MG63 (cell line): ENCODE measurements around the gene SLC5A10. TPM values are rescaled to one million over a fixed set of nuclear protein-coding genes. Genes with fewer than 3 reads are reported as not detected.

Experiments used
- DNase-seq: peaks from one replicate; pipeline ENCODE4 v3.0.0-alpha.2; 2020
- H3K27me3 ChIP-seq: fragments of 250-450 bp; sonication (Bioruptor Pico); 2 replicates; pipeline ENCODE4 v1.5.1; 2020; ENCODE audit warnings: mild to moderate bottlenecking, moderate library complexity
- H3K36me3 ChIP-seq: fragments of 250-450 bp; sonication (Bioruptor Pico); 2 replicates; pipeline ENCODE4 v1.5.1; 2020; ENCODE audit warnings: mild to moderate bottlenecking, moderate library complexity
- H3K4me3 ChIP-seq: fragments of 250-450 bp; sonication (Bioruptor Pico); 2 replicates; pipeline ENCODE4 v1.5.1; 2020; ENCODE audit warnings: mild to moderate bottlenecking, moderate library complexity
- H3K9me3 ChIP-seq: fragments of 250-450 bp; sonication (Bioruptor Pico); 2 replicates; pipeline ENCODE4 v1.5.1; 2020; ENCODE audit warnings: mild to moderate bottlenecking, moderate library complexity
- total RNA-seq: library from RNA; depleted of rRNA; stranded (reverse); fragments of >200 nt; shearing (Covaris generic); gene quantifications from 2 replicates; pipeline ENCODE4 v1.2.3, GENCODE V29; 2014; ENCODE audit warnings: low replicate concordance

Gene SLC5A10
- total RNA-seq, 1 experiment from 2014 or later: not detected

DNA sequence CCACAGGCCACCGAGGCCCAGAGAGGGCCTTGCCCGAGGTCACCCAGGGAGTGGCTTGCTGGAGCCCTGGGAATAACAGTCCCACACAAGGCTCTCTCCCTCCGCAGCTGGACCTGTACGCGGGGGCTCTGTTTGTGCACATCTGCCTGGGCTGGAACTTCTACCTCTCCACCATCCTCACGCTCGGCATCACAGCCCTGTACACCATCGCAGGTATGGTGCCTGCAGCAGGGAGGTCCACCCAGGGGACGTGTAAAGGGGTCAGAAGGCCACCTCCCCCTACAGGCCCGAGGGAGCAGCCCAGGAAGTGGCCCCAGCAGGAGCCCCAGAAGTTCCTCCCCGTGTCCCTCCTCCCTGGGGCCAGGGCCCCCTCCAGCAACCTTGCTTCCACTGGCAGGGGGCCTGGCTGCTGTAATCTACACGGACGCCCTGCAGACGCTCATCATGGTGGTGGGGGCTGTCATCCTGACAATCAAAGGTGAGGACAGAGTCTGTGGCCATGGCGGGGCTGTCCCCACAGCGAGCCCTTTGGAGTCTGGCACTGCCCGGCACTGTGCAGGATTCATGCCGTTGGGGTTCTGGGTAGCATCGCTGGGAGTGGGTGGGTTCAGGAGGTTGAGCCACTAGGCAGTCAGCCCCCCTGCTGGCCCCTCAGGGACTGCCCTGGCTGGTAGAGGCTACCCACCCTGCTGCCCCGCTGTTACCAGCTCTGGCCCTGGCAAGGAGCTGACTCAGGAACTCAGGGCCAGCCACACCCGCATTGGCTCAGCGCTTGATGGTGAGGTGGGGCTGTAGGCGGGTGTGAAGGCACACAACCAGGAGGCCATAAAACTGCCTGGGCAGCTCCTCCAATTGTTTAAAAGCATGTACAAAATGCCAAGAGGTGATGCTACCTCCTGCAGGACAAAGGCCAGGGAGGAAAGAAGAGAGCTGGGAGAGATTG, 17.3 kb downstream of the SLC5A10 start:
- Histone ChIP-seq H3K4me3 (no peak overlapping the region), H3K9me3 (no peaks in the 10 kb centered on the region), H3K27me3 (no peaks in the 10 kb centered on the region), H3K36me3 (no peaks in the 10 kb centered on the region)
- peak; percentile 84 for DNase-seq

- H3K36me3 ChIP-seq: no peaks in the 10 kb centered on the region
- no peak overlapping the region for H3K4me3 ChIP-seq
- no peaks in the 10 kb centered on the region for H3K9me3 ChIP-seq
- no peaks in the 10 kb centered on the region for H3K27me3 ChIP-seq
- DNase-seq: no peak
Measured at GRCh38 chr17:18970582-18971480, 18.9 kb downstream of the SLC5A10 start.

GRCh38 chr17:18971801-18972200, 19.8 kb downstream of the SLC5A10 start:
- Histone ChIP-seq H3K4me3 (no peak overlapping the region), H3K9me3 (no peaks in the 10 kb centered on the region), H3K36me3 (no peaks in the 10 kb centered on the region), H3K27me3 (no peaks in the 10 kb centered on the region)
- no peak for DNase-seq

GRCh38 chr17:18974407-18975149, 22.6 kb downstream of the SLC5A10 start:
- Histone ChIP-seq H3K27me3 (no peaks in the 10 kb centered on the region), H3K4me3 (no peak overlapping the region), H3K36me3 (no peaks in the 10 kb centered on the region), H3K9me3 (no peaks in the 10 kb centered on the region)
- no peak for DNase-seq

- Histone ChIP-seq H3K27me3 (no peaks in the 10 kb centered on the region), H3K4me3 (no peak overlapping the region), H3K9me3 (no peaks in the 10 kb centered on the region), H3K36me3 (no peaks in the 10 kb centered on the region)
- no peak for DNase-seq
Measured at GRCh38 chr17:18975597-18975996, 23.6 kb downstream of the SLC5A10 start.

DNA sequence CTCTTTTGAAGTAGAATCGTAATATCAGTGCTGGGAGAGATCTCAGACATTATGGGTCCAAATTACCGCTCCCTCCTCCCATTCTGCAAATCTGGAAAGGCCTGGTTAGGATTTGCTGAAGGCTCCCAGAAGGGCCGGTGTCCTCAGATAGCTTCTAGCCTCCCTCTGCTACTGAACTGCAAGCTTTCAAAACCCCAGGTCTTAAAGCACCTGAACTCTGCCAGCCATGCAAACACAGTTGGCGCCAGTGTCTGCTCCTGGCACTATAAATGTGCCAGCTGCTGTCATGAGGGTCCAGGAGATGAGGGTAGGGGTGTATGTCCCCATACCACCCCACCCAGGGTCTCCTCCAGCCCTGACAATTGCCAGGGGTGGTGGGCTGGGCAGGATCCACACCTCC, 24.2 kb downstream of the SLC5A10 start:
- Histone ChIP-seq H3K36me3 (no peaks in the 10 kb centered on the region), H3K4me3 (no peak overlapping the region), H3K27me3 (no peaks in the 10 kb centered on the region), H3K9me3 (no peaks in the 10 kb centered on the region)
- DNase-seq: no peak

GRCh38 chr17:18977021-18977420, 25.1 kb downstream of the SLC5A10 start:
- no peak for DNase-seq
- H3K9me3 ChIP-seq: no peaks in the 10 kb centered on the region
- H3K27me3 ChIP-seq: no peaks in the 10 kb centered on the region
- no peak overlapping the region for H3K4me3 ChIP-seq
- H3K36me3 ChIP-seq: no peaks in the 10 kb centered on the region

DNA sequence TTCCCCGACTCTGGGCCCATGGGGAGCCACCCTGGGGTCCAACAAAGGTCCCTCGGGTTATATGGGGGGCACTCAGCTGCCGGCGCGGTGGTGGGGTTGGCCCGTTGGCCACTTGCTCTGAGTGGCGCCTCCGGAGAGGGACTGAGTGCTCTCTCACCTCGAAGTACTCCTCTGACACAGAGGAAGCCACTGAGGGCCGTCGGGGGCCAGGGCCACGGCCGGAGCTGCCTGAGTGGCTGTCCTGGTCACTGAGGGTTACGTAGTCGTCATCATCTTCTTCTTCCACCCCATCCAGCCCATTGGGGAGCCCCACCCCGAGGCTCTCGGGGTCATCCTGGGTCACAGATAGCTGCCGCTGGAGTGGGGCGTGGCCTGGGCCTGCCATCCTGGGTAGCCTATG, 25.7 kb downstream of the SLC5A10 start:
- H3K36me3 ChIP-seq: no peaks in the 10 kb centered on the region
- DNase-seq: no peak
- H3K4me3 ChIP-seq: no peak overlapping the region

DNA sequence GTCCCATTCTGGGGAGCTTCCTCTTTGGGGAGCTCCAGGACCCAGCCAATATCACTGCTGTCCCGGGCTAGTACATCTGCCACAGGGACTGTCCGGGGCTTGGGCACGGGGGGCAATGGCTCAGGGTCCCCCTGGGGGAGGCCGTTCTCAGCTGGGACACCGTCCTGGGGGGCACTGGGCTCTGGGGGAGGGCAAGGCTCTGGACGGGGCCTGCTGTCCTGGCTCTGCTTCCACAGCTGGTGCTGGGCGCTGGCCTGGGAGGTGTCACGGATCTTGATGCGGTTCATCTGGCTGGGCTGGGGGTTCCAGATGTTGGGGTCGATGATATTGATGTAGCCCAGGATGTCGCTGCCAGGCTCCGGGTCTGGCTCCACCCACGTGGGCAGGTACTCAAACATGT, 26.1 kb downstream of the SLC5A10 start:
- no peak for DNase-seq
- H3K9me3 ChIP-seq: no peaks in the 10 kb centered on the region
- H3K27me3 ChIP-seq: no peaks in the 10 kb centered on the region
- H3K36me3 ChIP-seq: no peaks in the 10 kb centered on the region
- no peak overlapping the region for H3K4me3 ChIP-seq

More for the DNA sequence above, 25.7 kb downstream of the SLC5A10 start:
- Histone ChIP-seq H3K27me3 (no peaks in the 10 kb centered on the region), H3K9me3 (no peaks in the 10 kb centered on the region)

DNA sequence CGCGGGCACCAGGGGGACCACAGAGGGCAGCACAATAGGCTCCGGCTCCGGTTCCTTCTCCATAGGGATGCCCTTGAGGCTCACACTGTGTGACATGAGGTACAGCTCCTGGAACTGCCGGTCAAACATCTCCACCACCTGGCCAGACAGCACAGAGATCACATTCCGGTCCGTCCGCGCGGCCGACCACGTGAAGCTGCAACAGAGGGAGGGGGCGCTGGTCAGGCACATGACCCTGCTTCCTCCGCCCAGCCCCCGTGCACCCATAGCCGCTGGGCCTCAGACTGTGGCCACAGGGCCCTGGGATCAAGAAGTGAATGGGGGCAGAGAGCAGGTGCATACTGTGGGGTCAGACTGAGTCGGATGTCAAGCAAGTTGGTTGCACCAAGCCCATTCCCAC, 26.7 kb downstream of the SLC5A10 start:
- no peaks in the 10 kb centered on the region for H3K9me3 ChIP-seq
- DNase-seq: no peak

DNA sequence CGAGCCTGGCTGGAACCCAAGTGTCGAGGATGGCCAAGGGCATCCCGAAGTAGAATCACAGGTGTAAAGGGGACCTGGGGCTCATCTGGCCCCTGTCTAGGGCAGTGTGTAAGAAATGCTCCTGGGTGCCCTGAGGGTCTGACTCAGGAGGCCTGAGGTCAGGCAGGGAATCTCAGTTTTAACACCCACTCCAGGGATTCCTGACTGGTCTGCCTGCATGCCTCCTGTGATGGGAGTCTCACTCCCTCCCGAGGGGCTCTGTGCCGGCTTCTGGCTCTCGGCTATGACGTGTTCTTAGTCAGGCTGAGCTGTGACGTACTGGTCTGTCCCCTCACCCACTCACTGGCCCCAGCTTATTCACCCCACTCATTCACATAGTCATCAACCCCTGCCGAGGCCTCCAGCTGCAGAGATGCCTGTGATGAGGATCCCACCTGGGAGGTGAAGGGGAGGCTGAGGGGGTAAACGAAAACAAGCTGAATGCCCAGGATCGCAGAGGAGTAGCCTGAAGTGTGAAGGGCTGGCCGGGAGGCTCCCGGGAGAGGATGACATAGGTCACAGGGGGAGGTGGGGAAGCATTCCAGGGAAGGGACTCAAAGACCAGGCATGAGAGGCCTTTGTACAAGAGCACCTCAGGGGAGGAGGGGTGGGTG, 28.8 kb downstream of the SLC5A10 start:
- no peak overlapping the region for H3K4me3 ChIP-seq
- H3K27me3 ChIP-seq: no peaks in the 10 kb centered on the region
- no peaks in the 10 kb centered on the region for H3K36me3 ChIP-seq
- no peaks in the 10 kb centered on the region for H3K9me3 ChIP-seq
- DNase-seq: peak; percentile 30

More for the DNA sequence above, 26.7 kb downstream of the SLC5A10 start:
- Histone ChIP-seq H3K27me3 (no peaks in the 10 kb centered on the region), H3K36me3 (no peaks in the 10 kb centered on the region), H3K4me3 (no peak overlapping the region)

GRCh38 chr17:18981335-18981641, 29.3 kb downstream of the SLC5A10 start:
- no peaks in the 10 kb centered on the region for H3K27me3 ChIP-seq
- no peaks in the 10 kb centered on the region for H3K9me3 ChIP-seq
- H3K4me3 ChIP-seq: no peak overlapping the region
- H3K36me3 ChIP-seq: no peaks in the 10 kb centered on the region
- no peak for DNase-seq

GRCh38 chr17:18981642-18982424, 29.9 kb downstream of the SLC5A10 start:
- DNase-seq: peak; percentile 86
- H3K36me3 ChIP-seq: no peaks in the 10 kb centered on the region
- H3K27me3 ChIP-seq: no peaks in the 10 kb centered on the region
- H3K4me3 ChIP-seq: no peak overlapping the region
- H3K9me3 ChIP-seq: no peaks in the 10 kb centered on the region

DNA sequence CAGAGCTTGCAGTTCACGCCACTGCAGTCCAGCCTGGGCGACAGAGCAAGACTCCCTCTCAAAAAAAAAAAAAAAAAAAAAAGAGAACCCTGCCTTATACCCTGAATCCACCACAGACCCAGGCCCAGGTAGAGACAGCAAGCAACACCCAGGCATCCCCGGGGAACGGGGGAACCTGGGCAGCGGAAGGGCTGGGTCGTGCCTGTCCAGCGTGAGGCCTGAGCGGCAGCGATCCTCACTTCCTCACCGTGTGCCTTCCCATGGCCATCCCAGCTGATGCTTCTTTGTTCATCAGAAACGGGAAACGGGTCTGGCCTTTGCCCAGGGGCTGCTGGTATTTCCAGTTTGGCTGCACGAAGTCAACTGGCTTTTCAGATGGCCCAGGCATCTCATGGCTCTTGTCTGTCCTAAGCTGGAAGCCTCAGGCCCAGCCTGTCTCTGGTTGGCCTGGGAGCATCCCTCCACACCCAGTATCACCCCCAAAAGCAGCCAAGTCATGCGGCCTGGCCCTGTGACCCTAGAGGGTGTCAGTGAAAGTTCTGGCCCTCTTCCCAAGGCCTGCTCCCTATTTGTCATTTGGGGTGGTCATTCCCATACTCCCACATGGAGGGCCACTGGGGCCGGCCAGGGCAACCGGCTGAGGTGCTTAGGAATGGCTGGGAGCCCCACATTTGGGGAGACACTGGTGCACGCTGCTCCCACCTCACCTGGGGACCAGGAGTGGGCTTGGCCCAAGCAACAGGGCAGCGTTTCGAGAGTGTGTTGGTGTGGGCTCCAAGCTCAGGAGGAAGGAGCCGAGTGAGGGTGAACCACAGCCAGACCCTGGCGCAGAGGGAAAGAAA, 32.5 kb downstream of the SLC5A10 start:
- no peak for DNase-seq
- no peaks in the 10 kb centered on the region for H3K36me3 ChIP-seq
- no peaks in the 10 kb centered on the region for H3K27me3 ChIP-seq
- no peak overlapping the region for H3K4me3 ChIP-seq
- no peaks in the 10 kb centered on the region for H3K9me3 ChIP-seq

DNA sequence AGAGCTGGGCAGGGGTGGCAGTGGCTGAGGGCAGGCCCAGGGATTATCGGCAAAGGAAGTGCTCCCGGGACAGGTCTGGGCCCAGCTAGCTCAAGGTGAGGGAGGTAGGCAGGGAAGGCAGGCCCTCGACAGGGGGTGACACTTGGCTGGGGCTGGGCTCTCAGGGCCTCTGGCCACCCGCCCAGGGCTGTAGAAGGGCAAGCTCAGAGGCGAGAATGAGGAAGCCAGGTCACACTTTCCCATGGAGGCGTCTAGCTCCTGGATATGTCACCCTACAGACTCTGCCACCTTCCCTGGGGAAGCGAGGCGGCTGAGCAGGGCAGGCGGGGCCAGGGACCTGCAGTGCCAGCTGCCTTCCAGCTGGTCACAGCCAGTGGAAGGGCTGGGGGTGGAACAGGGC, 33.5 kb downstream of the SLC5A10 start:
- Histone ChIP-seq H3K27me3 (no peaks in the 10 kb centered on the region), H3K9me3 (no peaks in the 10 kb centered on the region), H3K4me3 (no peak overlapping the region), H3K36me3 (no peaks in the 10 kb centered on the region)
- DNase-seq: no peak
